Esophagus muscularis mucosa (tissue), 4 donors: ENCODE measurements around the gene ZFP90. TPM values are rescaled to one million over a fixed set of nuclear protein-coding genes. Genes with fewer than 3 reads are reported as not detected.
"Not testable (repeated sequence)": the region's sequence is repeated elsewhere in the genome, so short reads cannot be mapped to it uniquely, and the experiment has no call there.

ENCODE experiments used
- DNase-seq: peaks from one replicate; pipeline ENCODE4 v3.0.0-alpha.2; 2017; ENCODE audit errors: extremely low spot score
- H3K27ac ChIP-seq, 4 donors: fragments of 200-600 bp; sonication (generic); replicated peaks in 1 of 4; 1 replicate in 3 of 4; 2 replicates in 1 of 4; pipeline ENCODE4 v1.5.1; 2016 to 2019; ENCODE audit warnings: mild to moderate bottlenecking in 1 of 4
- H3K27me3 ChIP-seq, 4 donors: fragments of 200-600 bp; sonication (generic); one replicate each; pipeline versions ENCODE4 v1.5.1 to v1.6.0; 2016 to 2019
- H3K36me3 ChIP-seq, 4 donors: fragments of 200-600 bp; sonication (generic); one replicate each; pipeline ENCODE4 v1.5.1; 2016 to 2019
- H3K4me1 ChIP-seq, 4 donors: fragments of 200-600 bp; sonication (generic); one replicate each; pipeline ENCODE4 v1.5.1; 2016 to 2019
- H3K4me3 ChIP-seq, 4 donors: fragments of 200-600 bp; sonication (generic); 1 replicate in 2 of 4; 2 replicates in 2 of 4; pipeline ENCODE4 v1.5.1; 2016 to 2019; ENCODE audit warnings: mild to moderate bottlenecking in 4 of 4, moderate library complexity in 1 of 4
- H3K9me3 ChIP-seq, 4 donors: fragments of 200-600 bp; sonication (generic); 1 replicate in 3 of 4; 2 replicates in 1 of 4; pipeline ENCODE4 v1.5.1; 2016 to 2019
- EP300 ChIP-seq: sonication (generic); formaldehyde crosslinking; IDR thresholded peaks from one replicate; pipeline ENCODE4 v1.6.1; 2017; ENCODE audit warnings: antibody characterized with exemption
- POLR2A ChIP-seq: fragments of 450-650 bp; IDR thresholded peaks from one replicate; pipeline ENCODE4 v1.6.1; 2017; ENCODE audit warnings: antibody characterized with exemption, moderate library complexity, mild to moderate bottlenecking, low read depth
- POLR2AphosphoS5 ChIP-seq, 2 donors: sonication (generic); formaldehyde crosslinking; IDR thresholded peaks; one replicate each; pipeline ENCODE4 v1.6.1; 2017; ENCODE audit warnings: antibody characterized with exemption in 2 of 2
- WGBS: methylation state at CpG from one replicate; pipeline ENCODE4 v1.1.5; 2018; 5-methylcytosine and 5-hydroxymethylcytosine counted together
- intact Hi-C: fragments of 100-400 bp; cut with DNase I; formaldehyde crosslinking; loops from one replicate; pipeline ENCODE4 v1.15.1; 2023
- total RNA-seq, 4 donors: library from RNA; depleted of rRNA; stranded (reverse); fragments of >200 nt; gene quantifications; one replicate each; pipeline versions ENCODE4 v1.1.0 to v1.2.1, GENCODE V29; 2016
- TF ChIP-seq, protein P1 (sequence below), 3 experiments: fragments of 200-600 bp in 2 of 3; fragments of 450-650 bp in 1 of 3; sonication (generic) in 2 of 3; IDR thresholded peaks; one replicate each; pipeline ENCODE4 v1.5.1; 2017 to 2019; ENCODE audit warnings: antibody characterized with exemption in 3 of 3, mild to moderate bottlenecking in 2 of 3, moderate library complexity in 1 of 3

ZFP90 gene
- total RNA-seq, 4 donors from 2014 or later: 27.8 to 31.0 (median 29.5) TPM

DNA sequence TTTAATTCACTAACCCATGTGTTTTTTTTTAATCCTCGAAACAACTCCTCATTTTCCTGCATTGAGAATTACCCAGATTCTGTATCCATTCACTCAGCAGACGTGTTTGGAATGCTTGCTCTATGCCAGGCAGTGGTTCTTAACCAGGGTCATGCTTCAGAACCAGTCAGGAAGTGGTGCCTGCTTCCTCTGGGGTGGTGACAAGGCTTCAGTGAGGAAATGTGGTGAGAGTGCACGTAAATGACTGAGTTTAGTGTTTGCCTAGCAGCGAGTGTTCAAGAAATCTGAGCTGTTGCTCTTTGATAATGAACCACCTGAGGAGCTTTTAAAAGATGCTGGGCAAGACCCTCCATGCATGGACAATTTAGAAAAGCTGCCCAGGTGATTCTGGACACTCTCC lies 9.9 kb downstream of the ZFP90 start:
- intact Hi-C loops: no loop called here
- H3K27me3 ChIP-seq: no peaks in the 10 kb centered on the region
- DNase-seq: no peak
- no peaks in the 10 kb centered on the region for H3K4me1 ChIP-seq
- H3K27ac ChIP-seq: no peak overlapping the region
- H3K36me3 ChIP-seq: peaks cover 48 to 90% (median 72%) of the 10 kb centered on the region in 4 donors
- peaks cover 0 to 15% (median 11%) of the 10 kb centered on the region in 4 donors for H3K9me3 ChIP-seq
- no peak overlapping the region for H3K4me3 ChIP-seq
- TF ChIP-seq POLR2AphosphoS5 (IDR thresholded peaks at IDR 0.05): no peak
- no peak for TF ChIP-seq POLR2A
- TF ChIP-seq, protein P1, sequence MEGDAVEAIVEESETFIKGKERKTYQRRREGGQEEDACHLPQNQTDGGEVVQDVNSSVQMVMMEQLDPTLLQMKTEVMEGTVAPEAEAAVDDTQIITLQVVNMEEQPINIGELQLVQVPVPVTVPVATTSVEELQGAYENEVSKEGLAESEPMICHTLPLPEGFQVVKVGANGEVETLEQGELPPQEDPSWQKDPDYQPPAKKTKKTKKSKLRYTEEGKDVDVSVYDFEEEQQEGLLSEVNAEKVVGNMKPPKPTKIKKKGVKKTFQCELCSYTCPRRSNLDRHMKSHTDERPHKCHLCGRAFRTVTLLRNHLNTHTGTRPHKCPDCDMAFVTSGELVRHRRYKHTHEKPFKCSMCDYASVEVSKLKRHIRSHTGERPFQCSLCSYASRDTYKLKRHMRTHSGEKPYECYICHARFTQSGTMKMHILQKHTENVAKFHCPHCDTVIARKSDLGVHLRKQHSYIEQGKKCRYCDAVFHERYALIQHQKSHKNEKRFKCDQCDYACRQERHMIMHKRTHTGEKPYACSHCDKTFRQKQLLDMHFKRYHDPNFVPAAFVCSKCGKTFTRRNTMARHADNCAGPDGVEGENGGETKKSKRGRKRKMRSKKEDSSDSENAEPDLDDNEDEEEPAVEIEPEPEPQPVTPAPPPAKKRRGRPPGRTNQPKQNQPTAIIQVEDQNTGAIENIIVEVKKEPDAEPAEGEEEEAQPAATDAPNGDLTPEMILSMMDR (IDR thresholded peaks at IDR 0.05): no peak
- TF ChIP-seq EP300: no peak
- WGBS: 94% methylated on average over 4 of the region's 4 CpGs

DNA sequence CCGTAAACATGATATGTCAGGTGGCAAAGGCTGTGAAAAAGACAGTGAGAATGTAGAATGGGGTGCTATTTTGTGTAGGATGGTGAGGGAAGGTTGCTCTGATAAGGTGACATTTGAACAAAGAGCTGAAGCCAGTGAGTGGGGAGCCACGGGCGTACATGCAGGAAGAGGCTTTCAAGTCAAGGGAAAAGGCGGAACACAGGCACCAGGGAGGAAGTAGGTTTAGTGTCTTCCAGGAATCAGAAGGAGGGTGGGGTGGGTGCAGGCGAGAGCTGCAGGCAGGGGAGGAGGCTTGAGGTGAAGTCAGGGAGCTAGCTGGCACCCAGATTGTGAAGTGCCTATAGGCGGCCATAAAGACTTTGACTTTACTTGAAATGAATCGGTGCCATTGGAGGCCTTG lies 14.1 kb downstream of the ZFP90 start:
- H3K27me3 ChIP-seq: no peaks in the 10 kb centered on the region
- intact Hi-C loops: no loop called here
- H3K4me3 ChIP-seq: no peak overlapping the region
- DNase-seq: no peak
- TF ChIP-seq, protein P1 (IDR thresholded peaks at IDR 0.05): no peak
- no peak for TF ChIP-seq POLR2AphosphoS5 (IDR thresholded peaks at IDR 0.05)
- peaks cover 76 to 97% (median 86%) of the 10 kb centered on the region in 4 donors for H3K36me3 ChIP-seq
- WGBS: 97% methylated on average over 7 of the region's 7 CpGs
- no peak overlapping the region for H3K27ac ChIP-seq
- H3K4me1 ChIP-seq: no peaks in the 10 kb centered on the region
- peaks cover 0 to 57% (median 52%) of the 10 kb centered on the region in 4 donors for H3K9me3 ChIP-seq

DNA sequence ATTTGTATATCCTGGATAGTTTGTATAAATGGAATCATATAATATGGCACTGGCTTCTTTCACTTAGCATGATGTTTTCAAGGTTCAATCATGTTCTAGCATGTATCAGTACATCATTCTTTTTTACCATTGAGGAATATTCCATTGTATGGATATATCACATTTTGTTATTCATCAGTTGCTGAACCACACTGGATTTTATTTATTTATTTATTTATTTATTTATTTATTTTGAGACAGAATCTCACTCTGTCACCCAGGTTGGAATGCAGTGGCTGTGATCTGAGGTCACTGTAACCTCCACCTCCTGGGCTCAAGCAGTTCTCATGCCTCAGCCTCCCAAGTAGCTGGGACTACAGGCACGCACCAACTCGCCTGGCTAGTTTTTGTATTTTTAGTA lies 21.2 kb downstream of the ZFP90 start:
- intact Hi-C loops, H3K4me3 ChIP-seq, H3K27me3 ChIP-seq, DNase-seq, H3K27ac ChIP-seq, H3K4me1 ChIP-seq: not testable (repeated sequence)
- H3K36me3 ChIP-seq: peaks cover 84 to 93% (median 87%) of the 10 kb centered on the region in 4 donors
- 97% methylated on average over 2 of the region's 2 CpGs for WGBS
- peaks cover 25 to 100% (median 99%) of the 10 kb centered on the region in 4 donors for H3K9me3 ChIP-seq

DNA sequence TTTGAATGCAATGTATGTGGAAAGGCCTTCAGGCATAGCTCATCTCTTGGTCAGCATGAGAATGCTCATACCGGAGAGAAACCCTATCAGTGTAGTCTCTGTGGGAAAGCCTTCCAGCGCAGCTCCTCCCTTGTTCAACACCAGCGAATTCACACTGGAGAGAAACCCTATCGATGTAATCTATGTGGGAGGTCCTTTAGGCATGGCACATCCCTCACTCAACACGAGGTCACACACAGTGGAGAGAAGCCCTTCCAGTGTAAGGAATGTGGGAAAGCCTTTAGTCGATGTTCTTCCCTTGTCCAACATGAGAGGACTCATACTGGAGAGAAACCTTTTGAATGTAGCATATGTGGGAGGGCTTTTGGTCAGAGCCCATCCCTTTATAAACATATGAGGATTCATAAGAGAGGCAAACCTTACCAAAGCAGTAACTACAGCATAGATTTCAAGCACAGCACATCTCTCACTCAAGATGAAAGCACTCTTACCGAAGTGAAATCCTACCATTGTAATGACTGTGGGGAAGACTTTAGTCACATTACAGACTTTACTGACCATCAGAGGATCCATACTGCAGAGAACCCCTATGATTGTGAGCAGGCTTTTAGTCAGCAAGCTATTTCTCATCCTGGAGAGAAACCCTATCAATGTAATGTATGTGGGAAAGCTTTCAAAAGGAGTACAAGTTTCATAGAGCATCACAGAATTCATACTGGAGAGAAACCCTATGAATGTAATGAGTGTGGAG lies 24.7 kb downstream of the ZFP90 start:
- no peak overlapping the region for H3K4me3 ChIP-seq
- no peak overlapping the region for H3K27ac ChIP-seq
- no peaks in the 10 kb centered on the region for H3K4me1 ChIP-seq
- intact Hi-C loops: no loop called here
- no peaks in the 10 kb centered on the region for H3K27me3 ChIP-seq
- no peak for DNase-seq
- TF ChIP-seq EP300: no peak
- TF ChIP-seq, protein P1 (IDR thresholded peaks at IDR 0.05): no peak
- TF ChIP-seq POLR2A: no peak
- no peak for TF ChIP-seq POLR2AphosphoS5 (IDR thresholded peaks at IDR 0.05)
- H3K36me3 ChIP-seq: peaks cover 51 to 58% (median 53%) of the 10 kb centered on the region in 4 donors
- peaks cover 25 to 100% (median 100%) of the 10 kb centered on the region in 4 donors for H3K9me3 ChIP-seq
- 99% methylated on average over 7 of the region's 7 CpGs for WGBS

DNA sequence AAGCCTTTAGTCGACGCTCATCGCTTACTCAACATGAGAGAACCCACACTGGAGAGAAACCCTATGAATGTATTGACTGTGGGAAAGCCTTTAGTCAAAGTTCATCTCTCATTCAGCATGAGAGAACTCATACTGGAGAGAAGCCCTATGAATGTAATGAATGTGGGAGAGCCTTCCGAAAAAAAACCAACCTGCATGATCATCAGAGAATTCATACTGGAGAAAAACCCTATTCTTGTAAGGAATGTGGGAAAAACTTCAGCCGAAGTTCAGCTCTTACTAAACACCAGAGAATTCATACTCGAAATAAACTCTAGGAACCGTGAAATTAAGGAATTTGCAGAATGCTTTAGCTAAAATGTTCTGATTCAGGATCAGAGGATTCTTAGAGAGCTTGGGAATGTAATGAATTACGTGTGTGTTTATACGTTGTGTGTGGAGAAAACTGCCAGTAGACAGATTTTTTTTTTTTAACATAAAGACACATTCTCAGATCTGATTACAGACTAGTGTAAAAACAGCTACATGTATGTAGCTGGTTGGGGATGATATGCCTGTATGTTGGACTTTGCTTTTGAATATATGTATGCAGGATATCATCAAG lies 25.4 kb downstream of the ZFP90 start:
- H3K4me1 ChIP-seq: no peaks in the 10 kb centered on the region
- H3K27me3 ChIP-seq: no peaks in the 10 kb centered on the region
- no peak overlapping the region for H3K4me3 ChIP-seq
- no peak for DNase-seq
- TF ChIP-seq, protein P1 (IDR thresholded peaks at IDR 0.05): no peak
- TF ChIP-seq EP300 (no peak), POLR2A (no peak), POLR2AphosphoS5 (IDR thresholded peaks at IDR 0.05) (no peak)
- peaks cover 25 to 100% (median 99%) of the 10 kb centered on the region in 4 donors for H3K9me3 ChIP-seq
- peaks cover 44 to 51% (median 46%) of the 10 kb centered on the region in 4 donors for H3K36me3 ChIP-seq
- no peak overlapping the region for H3K27ac ChIP-seq
- intact Hi-C loops: no loop called here
- WGBS: 95% methylated on average over 9 of the region's 9 CpGs
